ENCODE measurements around the gene OR2M4. TPM values are rescaled to one million over a fixed set of nuclear protein-coding genes. Genes with fewer than 3 reads are reported as not detected.

OR2M4 gene, protein sequence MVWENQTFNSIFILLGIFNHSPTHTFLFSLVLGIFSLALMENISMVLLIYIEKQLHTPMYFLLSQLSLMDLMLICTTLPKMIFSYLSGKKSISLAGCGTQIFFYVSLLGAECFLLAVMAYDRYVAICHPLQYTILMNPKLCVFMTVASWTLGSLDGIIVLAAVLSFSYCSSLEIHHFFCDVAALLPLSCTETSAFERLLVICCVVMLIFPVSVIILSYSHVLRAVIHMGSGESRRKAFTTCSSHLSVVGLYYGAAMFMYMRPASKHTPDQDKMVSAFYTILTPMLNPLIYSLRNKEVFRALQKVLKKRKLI
- not detected for total RNA-seq

DNA sequence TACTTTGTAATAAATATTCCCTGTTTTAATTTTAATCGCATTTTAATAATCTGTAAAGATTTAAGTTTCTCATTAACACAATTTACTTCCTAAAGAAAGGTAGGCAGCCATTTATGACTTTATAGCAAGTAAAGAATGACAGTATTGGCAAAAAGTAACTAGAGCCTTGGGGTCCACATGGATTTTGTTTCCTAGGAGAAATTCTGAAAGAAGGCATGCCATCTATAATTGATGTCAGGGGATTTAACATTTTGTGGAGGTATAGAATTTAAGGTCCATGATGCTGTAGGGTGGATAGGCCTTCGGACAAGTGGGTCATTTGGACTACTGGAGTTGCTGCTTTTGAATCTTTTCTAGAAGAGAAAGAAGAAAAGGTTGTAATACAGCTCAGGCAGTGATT, at the start of gene OR2M4:
Gene OR2M4 (plus strand): TSS at position 301 of the 400 bp plus-strand sequence. CDS start 7,512 bp downstream, outside the sequence.
- no peak for DNase-seq
- Histone ChIP-seq H3K27me3 (no peaks in the 10 kb centered on the region), H3K36me3 (no peaks in the 10 kb centered on the region), H3K4me3 (no peak within 1 kb of the TSS), H3K9me3 (no peaks in the 10 kb centered on the region), H3K27ac (no peak within 1 kb of the TSS), H3K4me1 (no peaks in the 10 kb centered on the region)
- TF ChIP-seq POLR2AphosphoS5 (IDR thresholded peaks at IDR 0.05) (no peak), POLR2A (IDR thresholded peaks at IDR 0.05) (no peak), EP300 (IDR thresholded peaks at IDR 0.05) (no peak)
- TF ChIP-seq, protein P1, sequence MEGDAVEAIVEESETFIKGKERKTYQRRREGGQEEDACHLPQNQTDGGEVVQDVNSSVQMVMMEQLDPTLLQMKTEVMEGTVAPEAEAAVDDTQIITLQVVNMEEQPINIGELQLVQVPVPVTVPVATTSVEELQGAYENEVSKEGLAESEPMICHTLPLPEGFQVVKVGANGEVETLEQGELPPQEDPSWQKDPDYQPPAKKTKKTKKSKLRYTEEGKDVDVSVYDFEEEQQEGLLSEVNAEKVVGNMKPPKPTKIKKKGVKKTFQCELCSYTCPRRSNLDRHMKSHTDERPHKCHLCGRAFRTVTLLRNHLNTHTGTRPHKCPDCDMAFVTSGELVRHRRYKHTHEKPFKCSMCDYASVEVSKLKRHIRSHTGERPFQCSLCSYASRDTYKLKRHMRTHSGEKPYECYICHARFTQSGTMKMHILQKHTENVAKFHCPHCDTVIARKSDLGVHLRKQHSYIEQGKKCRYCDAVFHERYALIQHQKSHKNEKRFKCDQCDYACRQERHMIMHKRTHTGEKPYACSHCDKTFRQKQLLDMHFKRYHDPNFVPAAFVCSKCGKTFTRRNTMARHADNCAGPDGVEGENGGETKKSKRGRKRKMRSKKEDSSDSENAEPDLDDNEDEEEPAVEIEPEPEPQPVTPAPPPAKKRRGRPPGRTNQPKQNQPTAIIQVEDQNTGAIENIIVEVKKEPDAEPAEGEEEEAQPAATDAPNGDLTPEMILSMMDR (IDR thresholded peaks at IDR 0.05): no peak
- no peak for ATAC-seq (ENCODE audit: low FRiP score in 2 of 2)
- WGBS, 2 donors: 77 to 83% methylated on average over 2 of the region's 2 CpGs

DNA sequence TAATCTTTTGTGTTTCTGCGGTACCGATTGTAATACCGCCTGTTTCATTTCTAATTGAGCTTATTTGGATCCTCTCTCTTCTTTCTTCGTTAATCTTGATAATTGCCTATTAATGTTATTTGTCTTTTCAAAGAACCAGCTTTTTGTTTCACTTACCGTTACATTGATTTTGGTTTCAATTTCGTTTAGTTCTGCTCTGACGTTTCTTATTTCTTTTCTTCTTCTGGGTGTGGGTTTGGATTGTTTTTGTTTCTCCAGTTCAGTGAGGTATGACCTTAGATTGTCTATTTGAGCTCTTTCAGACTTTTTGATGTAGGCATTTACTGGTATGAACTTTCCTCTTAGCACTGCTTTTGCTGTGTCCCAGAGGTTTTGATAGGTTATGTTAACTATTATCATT, 47.2 kb upstream of the OR2M4 start:
- TF ChIP-seq POLR2A (IDR thresholded peaks at IDR 0.05): no peak
- no peak for TF ChIP-seq POLR2AphosphoS5 (IDR thresholded peaks at IDR 0.05)
- TF ChIP-seq, protein P1 (IDR thresholded peaks at IDR 0.05): no peak
- TF ChIP-seq EP300 (IDR thresholded peaks at IDR 0.05): no peak
- Histone ChIP-seq H3K36me3 (no peaks in the 10 kb centered on the region), H3K27ac (no peak overlapping the region), H3K27me3 (no peaks in the 10 kb centered on the region), H3K9me3 (no peaks in the 10 kb centered on the region), H3K4me1 (no peaks in the 10 kb centered on the region), H3K4me3 (no peak overlapping the region)
- DNase-seq (no peak), ATAC-seq (ENCODE audit: low FRiP score in 2 of 2) (no peak)
- WGBS, 2 donors: 64 to 74% methylated on average over 7 of the region's 7 CpGs

DNA sequence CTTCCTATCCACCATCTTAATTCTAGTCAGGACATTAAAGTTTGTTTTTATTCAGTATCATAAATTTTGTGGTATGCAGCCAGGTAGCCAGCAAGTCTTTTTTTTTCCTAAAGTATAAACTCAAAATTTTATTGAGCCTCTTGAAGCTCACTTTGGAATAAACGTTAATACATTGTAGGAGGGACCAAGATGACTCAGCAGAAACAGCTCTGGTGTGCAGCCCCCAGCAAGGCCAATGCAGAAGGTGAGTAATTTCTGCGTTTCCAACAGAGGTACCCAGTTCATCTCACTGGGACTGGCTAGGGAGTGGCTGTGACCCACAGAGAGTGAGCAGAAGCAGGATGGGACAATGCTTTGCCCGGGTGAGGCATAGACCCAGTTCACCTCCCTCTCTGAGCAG, 43.9 kb upstream of the OR2M4 start:
- no peaks in the 10 kb centered on the region for H3K4me1 ChIP-seq
- H3K27ac ChIP-seq: no peak overlapping the region
- no peak overlapping the region for H3K4me3 ChIP-seq
- no peaks in the 10 kb centered on the region for H3K9me3 ChIP-seq
- ATAC-seq (ENCODE audit: low FRiP score in 2 of 2) (no peak), DNase-seq (no peak)
- 66 to 72% methylated on average over 2 to 3 of the region's 3 CpGs for WGBS, 2 donors
- TF ChIP-seq POLR2AphosphoS5 (IDR thresholded peaks at IDR 0.05) (no peak), POLR2A (IDR thresholded peaks at IDR 0.05) (no peak), EP300 (IDR thresholded peaks at IDR 0.05) (no peak)
- TF ChIP-seq, protein P1 (IDR thresholded peaks at IDR 0.05): no peak
- no peaks in the 10 kb centered on the region for H3K36me3 ChIP-seq
- H3K27me3 ChIP-seq: no peaks in the 10 kb centered on the region

DNA sequence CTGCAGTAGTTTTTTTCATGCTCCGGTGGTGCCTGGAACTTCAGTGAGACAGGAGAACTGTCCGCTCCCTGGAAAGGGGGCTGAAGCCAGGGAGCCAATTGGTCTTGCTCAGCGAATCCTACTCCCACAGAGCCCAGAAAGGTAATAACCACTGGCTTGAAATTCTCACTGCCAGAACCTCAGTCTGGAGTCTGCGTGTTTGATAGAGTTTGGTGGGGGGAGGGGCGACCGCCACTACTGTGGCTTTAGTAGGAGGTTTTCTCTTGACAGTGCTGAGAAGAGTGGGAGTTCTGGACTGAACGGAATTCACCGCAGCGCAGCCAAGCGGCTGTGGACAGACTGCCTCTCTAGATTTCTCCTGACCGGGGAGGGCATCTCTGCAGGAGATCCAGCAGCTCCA, 42.2 kb upstream of the OR2M4 start:
- no peak for DNase-seq
- WGBS, 2 donors: 47 to 54% methylated on average over 11 of the region's 11 CpGs

More for the DNA sequence above, 42.2 kb upstream of the OR2M4 start:
- TF ChIP-seq POLR2A (IDR thresholded peaks at IDR 0.05) (no peak), POLR2AphosphoS5 (IDR thresholded peaks at IDR 0.05) (no peak), EP300 (IDR thresholded peaks at IDR 0.05) (no peak)
- TF ChIP-seq, protein P1 (IDR thresholded peaks at IDR 0.05): no peak
- H3K36me3 ChIP-seq: no peaks in the 10 kb centered on the region
- no peaks in the 10 kb centered on the region for H3K27me3 ChIP-seq
- peaks cover 0 to 4% (median 0%) of the 10 kb centered on the region in 4 donors for H3K9me3 ChIP-seq
- no peak overlapping the region for H3K27ac ChIP-seq
- ATAC-seq (ENCODE audit: low FRiP score in 2 of 2): no peak
- H3K4me1 ChIP-seq: no peaks in the 10 kb centered on the region
- no peak overlapping the region for H3K4me3 ChIP-seq
